ENCODE data around the gene TJP2.
A peak's percentile ranks its signal among the peaks of the same experiment; 100 is the strongest.

TJP2 gene

GRCh38 chr9:69171517-69171916, 2.6 kb upstream of the TJP2 start:
- H3K79me2 ChIP-seq (ENCODE audit: insufficient read depth, low read depth) = no peaks in the 10 kb centered on the region
- no peaks in the 10 kb centered on the region for H4K20me1 ChIP-seq (ENCODE audit: insufficient read depth)
- H2AFZ ChIP-seq (ENCODE audit: low read depth) = no peak overlapping the region
- peaks cover 23% of the 10 kb centered on the region for H3K4me1 ChIP-seq (ENCODE audit: low read depth, poor library complexity, severe bottlenecking)
- H3K36me3 ChIP-seq (ENCODE audit: insufficient read depth) = no peaks in the 10 kb centered on the region
- no peak overlapping the region for H3K27ac ChIP-seq
- H3K27me3 ChIP-seq (ENCODE audit: insufficient read depth, low read depth) = no peaks in the 10 kb centered on the region
- TF ChIP-seq CTCF (conservative IDR thresholded peaks at IDR 0.05; ENCODE audit: low read depth, low read length) = no peak
- H3K4me2 ChIP-seq = no peak overlapping the region
- H3K4me3 ChIP-seq (IDR thresholded peaks at IDR 0.05; ENCODE audit: insufficient read depth, low read depth, low read length) = no peak overlapping the region
- no peak overlapping the region for H3K9ac ChIP-seq

GRCh38 chr9:69172895-69173294, 1.2 kb upstream of the TJP2 start:
- TF ChIP-seq CTCF (conservative IDR thresholded peaks at IDR 0.05; ENCODE audit: low read depth, low read length) = no peak
- Histone ChIP-seq H3K9ac (no peak overlapping the region), H3K79me2 (ENCODE audit: insufficient read depth, low read depth) (no peaks in the 10 kb centered on the region), H3K27me3 (ENCODE audit: insufficient read depth, low read depth) (no peaks in the 10 kb centered on the region), H2AFZ (ENCODE audit: low read depth) (peak overlapping the region; percentile 91), H3K36me3 (ENCODE audit: insufficient read depth) (no peaks in the 10 kb centered on the region), H3K4me1 (ENCODE audit: low read depth, poor library complexity, severe bottlenecking) (peaks cover 29% of the 10 kb centered on the region), H3K4me2 (peak overlapping the region; percentile 91), H3K4me3 (IDR thresholded peaks at IDR 0.05; ENCODE audit: insufficient read depth, low read depth, low read length) (no peak overlapping the region), H4K20me1 (ENCODE audit: insufficient read depth) (no peaks in the 10 kb centered on the region), H3K27ac (no peak overlapping the region)

GRCh38 chr9:69173497-69173890, 583 bp upstream of the TJP2 start:
- peak overlapping the region; percentile 91 for H3K4me2 ChIP-seq

DNA sequence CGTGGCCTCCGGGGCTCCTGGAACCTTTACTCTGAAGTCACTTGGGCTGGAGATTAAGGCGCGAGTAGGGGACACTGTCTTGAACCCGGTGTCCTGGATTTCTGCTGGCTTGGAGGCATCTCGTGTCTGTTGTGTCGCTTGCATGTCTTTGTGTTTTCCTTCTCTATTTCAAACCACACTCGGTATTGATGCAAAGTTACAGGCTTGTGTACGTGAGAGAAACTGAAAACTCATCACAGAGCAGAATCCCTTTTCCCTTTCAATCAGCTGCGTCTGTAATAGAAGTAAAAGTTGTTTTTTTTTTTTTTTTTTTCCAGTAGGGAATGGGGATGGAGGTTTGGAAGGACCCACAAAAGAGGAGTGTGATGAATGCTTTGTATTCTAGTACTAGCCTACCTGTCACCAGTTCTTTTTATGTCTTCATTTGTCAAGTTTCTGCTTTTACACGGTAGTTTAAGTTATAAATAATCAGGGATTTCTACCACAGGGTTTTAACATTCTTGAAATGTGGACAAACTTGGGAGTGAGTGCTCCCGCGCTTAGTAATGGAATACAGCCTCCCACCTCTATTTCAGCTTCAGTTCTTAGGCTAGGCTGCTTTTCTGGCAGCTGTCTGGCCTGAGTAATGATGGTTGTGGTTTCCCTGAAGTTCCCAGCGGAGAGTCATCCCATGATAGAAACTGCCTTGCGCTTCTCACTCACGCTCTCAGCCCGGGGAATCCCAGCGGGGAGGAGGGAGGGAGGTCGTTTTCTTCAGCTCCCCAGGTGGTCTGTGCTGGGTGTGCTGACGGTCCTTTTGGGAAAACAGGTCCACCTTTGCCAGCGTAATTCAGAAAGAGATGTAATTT, 763 bp downstream of the TJP2 start:
- Histone ChIP-seq H4K20me1 (ENCODE audit: insufficient read depth) (no peaks in the 10 kb centered on the region), H3K79me2 (ENCODE audit: insufficient read depth, low read depth) (no peaks in the 10 kb centered on the region), H3K4me2 (peak overlapping the region; percentile 91), H3K9ac (peak overlapping the region; percentile 77; the same call in 1 of the 2 replicates), H3K4me1 (ENCODE audit: low read depth, poor library complexity, severe bottlenecking) (peaks cover 29% of the 10 kb centered on the region), H2AFZ (ENCODE audit: low read depth) (peak overlapping the region; percentile 91), H3K4me3 (IDR thresholded peaks at IDR 0.05; ENCODE audit: insufficient read depth, low read depth, low read length) (no peak overlapping the region), H3K36me3 (ENCODE audit: insufficient read depth) (no peaks in the 10 kb centered on the region), H3K27ac (0 out of 2 replicates have a peak overlapping the region, but pooled peaks have one; percentile 5), H3K27me3 (ENCODE audit: insufficient read depth, low read depth) (no peaks in the 10 kb centered on the region)
- no peak for TF ChIP-seq CTCF (conservative IDR thresholded peaks at IDR 0.05; ENCODE audit: low read depth, low read length)

More at GRCh38 chr9:69173497-69173890, 583 bp upstream of the TJP2 start:
- H2AFZ ChIP-seq (ENCODE audit: low read depth) = peak overlapping the region; percentile 91
- H3K4me1 ChIP-seq (ENCODE audit: low read depth, poor library complexity, severe bottlenecking) = peaks cover 29% of the 10 kb centered on the region
- peak overlapping the region; percentile 77 for H3K9ac ChIP-seq
- H3K27me3 ChIP-seq (ENCODE audit: insufficient read depth, low read depth) = no peaks in the 10 kb centered on the region
- TF ChIP-seq CTCF (conservative IDR thresholded peaks at IDR 0.05; ENCODE audit: low read depth, low read length) = no peak
- no peaks in the 10 kb centered on the region for H3K36me3 ChIP-seq (ENCODE audit: insufficient read depth)
- H3K27ac ChIP-seq = no peak overlapping the region; the same call in 1 of the 2 replicates
- no peaks in the 10 kb centered on the region for H3K79me2 ChIP-seq (ENCODE audit: insufficient read depth, low read depth)
- no peak overlapping the region for H3K4me3 ChIP-seq (IDR thresholded peaks at IDR 0.05; ENCODE audit: insufficient read depth, low read depth, low read length)
- no peaks in the 10 kb centered on the region for H4K20me1 ChIP-seq (ENCODE audit: insufficient read depth)

All from KMS-11 (cell line).